ENCODE data around the gene PDZD7. TPM values are rescaled to one million over a fixed set of nuclear protein-coding genes. Genes with fewer than 3 reads are reported as not detected.

PDZD7 gene
- polyA plus RNA-seq, 1 of the 3 experiments (the other 2 are of a cell fraction) = 1.9 TPM

GRCh38 chr10:101021239-101021638 is 9.7 kb downstream of the PDZD7 start:
- Histone ChIP-seq H3K4me3 (ENCODE audit: low read depth in 2 of 2, low read length in 1 of 2) (no peak overlapping the region), H3K9me2 (no peaks in the 10 kb centered on the region), H3K27me3 (ENCODE audit: insufficient read depth) (no peaks in the 10 kb centered on the region), H2AFZ (ENCODE audit: low read depth) (no peak overlapping the region), H3K9ac (no peak overlapping the region), H3K79me2 (ENCODE audit: insufficient read depth) (no peaks in the 10 kb centered on the region), H3F3A (replicated peaks; ENCODE audit: insufficient read depth) (no peaks in the 10 kb centered on the region), H3K27ac (ENCODE audit: low read depth in 2 of 2, low read length in 1 of 2) (no peak overlapping the region), H3K4me1 (ENCODE audit: control insufficient read depth in 1 of 2, insufficient read depth in 2 of 2, low read depth in 1 of 2, low read length in 1 of 2) (peaks cover 0 to 4% of the 10 kb centered on the region in 2 experiments; a peak in 1 of 4 replicates), H3K36me3 (replicated peaks in 1 of 2; ENCODE audit: control insufficient read depth in 1 of 2, insufficient read depth in 2 of 2, low read length in 1 of 2) (no peaks in the 10 kb centered on the region), H3K9me3 (no peaks in the 10 kb centered on the region), H4K20me1 (ENCODE audit: insufficient read depth) (no peaks in the 10 kb centered on the region), H3K4me2 (no peak overlapping the region)
- POLR2A ChIA-PET = no interaction called here
- WGBS (ENCODE audit: low lambda C conversion rate) = 73% methylated on average over 4 of the region's 4 CpGs
- DNase-seq = no peak
- CTCF ChIA-PET = interaction anchor here (1.0 to 1.3 kb wide), 2 partner anchors 30 to 121 kb away, joined by 3 to 4 read pairs; no protein-coding TSS in a partner anchor
- TF ChIP-seq YY1 (IDR thresholded peaks at IDR 0.05; ENCODE audit: low read depth) (no peak), RFX5 (IDR thresholded peaks at IDR 0.05; ENCODE audit: low read length) (no peak), NFIC (IDR thresholded peaks at IDR 0.05; ENCODE audit: borderline replicate concordance) (no peak), CTCF (IDR thresholded peaks at IDR 0.05) (no peak), FOXM1 (IDR thresholded peaks at IDR 0.05; ENCODE audit: low read depth) (no peak), FOXJ3 (CRISPR knock-in tag; IDR thresholded peaks at IDR 0.05) (no peak), GABPA (IDR thresholded peaks at IDR 0.05; ENCODE audit: low read depth) (no peak), USF2 (IDR thresholded peaks at IDR 0.05; ENCODE audit: borderline replicate concordance, low read depth, low read length) (no peak), ELF1 (IDR thresholded peaks at IDR 0.05) (no peak), TAF1 (IDR thresholded peaks at IDR 0.05; ENCODE audit: borderline replicate concordance, low read depth, low read length) (no peak), RCOR1 (IDR thresholded peaks at IDR 0.05; ENCODE audit: low read length) (no peak), JUND (IDR thresholded peaks at IDR 0.05) (no peak), IRF3 (IDR thresholded peaks at IDR 0.05; ENCODE audit: low read depth, low read length) (no peak), CHD2 (IDR thresholded peaks at IDR 0.05; ENCODE audit: low read length, partially characterized antibody) (no peak), SMC3 (IDR thresholded peaks at IDR 0.05; ENCODE audit: low read depth, low read length) (no peak), TCF12 (IDR thresholded peaks at IDR 0.05) (no peak)
- TF ChIP-seq, protein P1, sequence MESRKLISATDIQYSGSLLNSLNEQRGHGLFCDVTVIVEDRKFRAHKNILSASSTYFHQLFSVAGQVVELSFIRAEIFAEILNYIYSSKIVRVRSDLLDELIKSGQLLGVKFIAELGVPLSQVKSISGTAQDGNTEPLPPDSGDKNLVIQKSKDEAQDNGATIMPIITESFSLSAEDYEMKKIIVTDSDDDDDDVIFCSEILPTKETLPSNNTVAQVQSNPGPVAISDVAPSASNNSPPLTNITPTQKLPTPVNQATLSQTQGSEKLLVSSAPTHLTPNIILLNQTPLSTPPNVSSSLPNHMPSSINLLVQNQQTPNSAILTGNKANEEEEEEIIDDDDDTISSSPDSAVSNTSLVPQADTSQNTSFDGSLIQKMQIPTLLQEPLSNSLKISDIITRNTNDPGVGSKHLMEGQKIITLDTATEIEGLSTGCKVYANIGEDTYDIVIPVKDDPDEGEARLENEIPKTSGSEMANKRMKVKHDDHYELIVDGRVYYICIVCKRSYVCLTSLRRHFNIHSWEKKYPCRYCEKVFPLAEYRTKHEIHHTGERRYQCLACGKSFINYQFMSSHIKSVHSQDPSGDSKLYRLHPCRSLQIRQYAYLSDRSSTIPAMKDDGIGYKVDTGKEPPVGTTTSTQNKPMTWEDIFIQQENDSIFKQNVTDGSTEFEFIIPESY (IDR thresholded peaks at IDR 0.05; ENCODE audit: borderline replicate concordance, low read depth) = no peak
- TF ChIP-seq, protein P2, sequence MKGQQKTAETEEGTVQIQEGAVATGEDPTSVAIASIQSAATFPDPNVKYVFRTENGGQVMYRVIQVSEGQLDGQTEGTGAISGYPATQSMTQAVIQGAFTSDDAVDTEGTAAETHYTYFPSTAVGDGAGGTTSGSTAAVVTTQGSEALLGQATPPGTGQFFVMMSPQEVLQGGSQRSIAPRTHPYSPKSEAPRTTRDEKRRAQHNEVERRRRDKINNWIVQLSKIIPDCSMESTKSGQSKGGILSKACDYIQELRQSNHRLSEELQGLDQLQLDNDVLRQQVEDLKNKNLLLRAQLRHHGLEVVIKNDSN (IDR thresholded peaks at IDR 0.05; ENCODE audit: borderline replicate concordance, low read depth) = no peak
- TF ChIP-seq, protein P3, sequence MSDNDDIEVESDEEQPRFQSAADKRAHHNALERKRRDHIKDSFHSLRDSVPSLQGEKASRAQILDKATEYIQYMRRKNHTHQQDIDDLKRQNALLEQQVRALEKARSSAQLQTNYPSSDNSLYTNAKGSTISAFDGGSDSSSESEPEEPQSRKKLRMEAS (IDR thresholded peaks at IDR 0.05; ENCODE audit: low read depth) = no peak
- TF ChIP-seq, protein P4, sequence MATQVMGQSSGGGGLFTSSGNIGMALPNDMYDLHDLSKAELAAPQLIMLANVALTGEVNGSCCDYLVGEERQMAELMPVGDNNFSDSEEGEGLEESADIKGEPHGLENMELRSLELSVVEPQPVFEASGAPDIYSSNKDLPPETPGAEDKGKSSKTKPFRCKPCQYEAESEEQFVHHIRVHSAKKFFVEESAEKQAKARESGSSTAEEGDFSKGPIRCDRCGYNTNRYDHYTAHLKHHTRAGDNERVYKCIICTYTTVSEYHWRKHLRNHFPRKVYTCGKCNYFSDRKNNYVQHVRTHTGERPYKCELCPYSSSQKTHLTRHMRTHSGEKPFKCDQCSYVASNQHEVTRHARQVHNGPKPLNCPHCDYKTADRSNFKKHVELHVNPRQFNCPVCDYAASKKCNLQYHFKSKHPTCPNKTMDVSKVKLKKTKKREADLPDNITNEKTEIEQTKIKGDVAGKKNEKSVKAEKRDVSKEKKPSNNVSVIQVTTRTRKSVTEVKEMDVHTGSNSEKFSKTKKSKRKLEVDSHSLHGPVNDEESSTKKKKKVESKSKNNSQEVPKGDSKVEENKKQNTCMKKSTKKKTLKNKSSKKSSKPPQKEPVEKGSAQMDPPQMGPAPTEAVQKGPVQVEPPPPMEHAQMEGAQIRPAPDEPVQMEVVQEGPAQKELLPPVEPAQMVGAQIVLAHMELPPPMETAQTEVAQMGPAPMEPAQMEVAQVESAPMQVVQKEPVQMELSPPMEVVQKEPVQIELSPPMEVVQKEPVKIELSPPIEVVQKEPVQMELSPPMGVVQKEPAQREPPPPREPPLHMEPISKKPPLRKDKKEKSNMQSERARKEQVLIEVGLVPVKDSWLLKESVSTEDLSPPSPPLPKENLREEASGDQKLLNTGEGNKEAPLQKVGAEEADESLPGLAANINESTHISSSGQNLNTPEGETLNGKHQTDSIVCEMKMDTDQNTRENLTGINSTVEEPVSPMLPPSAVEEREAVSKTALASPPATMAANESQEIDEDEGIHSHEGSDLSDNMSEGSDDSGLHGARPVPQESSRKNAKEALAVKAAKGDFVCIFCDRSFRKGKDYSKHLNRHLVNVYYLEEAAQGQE (IDR thresholded peaks at IDR 0.05; ENCODE audit: low read depth, low read length) = no peak
